SH-SY5Y (cell line): Measurements from ENCODE around the gene GRIN3B.

Experiments used
- GATA2 ChIP-seq: IDR thresholded peaks from 2 replicates; pipeline ENCODE4 v1.6.1; 2011; ENCODE audit warnings: mild to moderate bottlenecking, low read depth, low read length
- GATA3 ChIP-seq: IDR thresholded peaks from 2 replicates; pipeline ENCODE4 v1.6.1; 2011; ENCODE audit warnings: low read depth, mild to moderate bottlenecking, low read length, moderate library complexity

GRCh38 chr19:954272-954671 is 45.9 kb upstream of the GRIN3B start:
- TF ChIP-seq GATA2 (no peak), GATA3 (no peak)
